Central memory CD8-positive, alpha-beta T cell (primary cell): Measurements from ENCODE around the gene EHMT1.
"Not testable (repeated sequence)": the region's sequence is repeated elsewhere in the genome, so short reads cannot be mapped to it uniquely, and the experiment has no call there.

Experiments used
- ATAC-seq: fragments of 150-1000 bp; cut with Tn5 transposase; replicated peaks from 2 replicates; pipeline ENCODE4 v1.10.0; 2022; ENCODE audit warnings: mild to moderate bottlenecking, moderate FRiP score, moderate number of reproducible peaks; ENCODE audit not compliant: poor library complexity, severe bottlenecking; ENCODE audit errors: extremely low read depth
- DNase-seq, 2 donors: peaks; one replicate each; pipeline ENCODE4 v3.0.0; 2021; ENCODE audit warnings: low spot score in 2 of 2
- H3K27ac Mint-ChIP-seq: one replicate; pipeline ENCODE4 v1.8.0; 2022; ENCODE audit warnings: low read depth, mild to moderate bottlenecking, moderate library complexity, mixed read lengths
- H3K27me3 Mint-ChIP-seq: one replicate; pipeline ENCODE4 v1.8.0; 2022; ENCODE audit warnings: mixed read lengths
- H3K36me3 Mint-ChIP-seq: one replicate; pipeline ENCODE4 v1.8.0; 2022; ENCODE audit warnings: mild to moderate bottlenecking, moderate library complexity, mixed read lengths; ENCODE audit not compliant: insufficient read depth
- H3K4me1 Mint-ChIP-seq: one replicate; pipeline ENCODE4 v1.8.0; 2022; ENCODE audit warnings: mixed read lengths
- H3K4me3 Mint-ChIP-seq: one replicate; pipeline ENCODE4 v1.8.0; 2022; ENCODE audit warnings: mild to moderate bottlenecking, moderate library complexity, mixed read lengths
- H3K9me3 Mint-ChIP-seq: one replicate; pipeline ENCODE4 v1.8.0; 2022; ENCODE audit warnings: mixed read lengths

EHMT1 gene

GRCh38 chr9:137720571-137721110 lies 101.8 kb downstream of the EHMT1 start:
- Mint-ChIP-seq H3K36me3 (peaks cover 49% of the 10 kb centered on the region), H3K9me3 (peaks cover 10% of the 10 kb centered on the region), H3K4me3 (no peak overlapping the region), H3K4me1 (peaks cover 49% of the 10 kb centered on the region), H3K27ac (peak overlapping the region; percentile 89), H3K27me3 (no peaks in the 10 kb centered on the region)
- ATAC-seq (no peak), DNase-seq (no peak)

GRCh38 chr9:137721479-137721878 lies 102.7 kb downstream of the EHMT1 start:
- no peak for ATAC-seq

DNA sequence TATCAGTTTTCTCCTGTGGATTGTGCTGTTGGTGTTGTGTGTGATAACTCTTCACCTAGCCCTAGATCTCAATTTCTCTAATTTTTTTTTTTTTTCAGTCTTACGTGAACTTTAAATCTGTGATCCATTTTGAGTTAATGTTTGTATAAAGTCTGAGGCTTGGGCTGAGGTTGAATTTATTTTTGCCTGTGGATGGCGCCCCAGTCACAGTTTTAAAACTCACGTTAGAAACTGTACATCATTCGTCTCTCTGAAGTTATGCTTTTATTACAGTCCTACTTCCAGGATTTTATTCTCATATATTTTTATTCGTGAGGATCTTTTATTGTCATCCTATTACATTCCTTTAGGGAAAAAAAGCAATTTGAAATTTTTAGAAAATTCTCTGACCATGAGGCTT lies 103.1 kb downstream of the EHMT1 start:
- peaks cover 6% of the 10 kb centered on the region for H3K9me3 Mint-ChIP-seq
- H3K36me3 Mint-ChIP-seq, result peaks cover 45% of the 10 kb centered on the region
- H3K4me1 Mint-ChIP-seq, result peaks cover 58% of the 10 kb centered on the region
- ATAC-seq (no peak), DNase-seq (no peak)
- H3K27ac Mint-ChIP-seq, result peak overlapping the region; percentile 89
- no peaks in the 10 kb centered on the region for H3K27me3 Mint-ChIP-seq
- H3K4me3 Mint-ChIP-seq, result peak overlapping the region; percentile 34

More at GRCh38 chr9:137721479-137721878, 102.7 kb downstream of the EHMT1 start:
- peak overlapping the region; percentile 89 for H3K27ac Mint-ChIP-seq
- peaks cover 6% of the 10 kb centered on the region for H3K9me3 Mint-ChIP-seq
- H3K4me3 Mint-ChIP-seq, result peak overlapping the region; percentile 34
- DNase-seq, result no peak
- H3K27me3 Mint-ChIP-seq, result no peaks in the 10 kb centered on the region
- peaks cover 46% of the 10 kb centered on the region for H3K36me3 Mint-ChIP-seq
- H3K4me1 Mint-ChIP-seq, result peaks cover 54% of the 10 kb centered on the region

GRCh38 chr9:137722481-137722880 lies 103.7 kb downstream of the EHMT1 start:
- Mint-ChIP-seq H3K27ac (peak overlapping the region; percentile 89), H3K4me3 (peak overlapping the region; percentile 34), H3K27me3 (no peaks in the 10 kb centered on the region), H3K9me3 (peaks cover 6% of the 10 kb centered on the region), H3K36me3 (peaks cover 45% of the 10 kb centered on the region), H3K4me1 (peaks cover 61% of the 10 kb centered on the region)
- DNase-seq, result no peak
- ATAC-seq, result peak; percentile 35

GRCh38 chr9:137723356-137723755 lies 104.6 kb downstream of the EHMT1 start:
- not testable (repeated sequence) for H3K9me3 Mint-ChIP-seq, H3K27me3 Mint-ChIP-seq
- DNase-seq, result peak in 1 of 2 donors; percentile 35
- ATAC-seq, result peak; percentile 54
- peak overlapping the region; percentile 37 for H3K4me3 Mint-ChIP-seq
- peaks cover 39% of the 10 kb centered on the region for H3K36me3 Mint-ChIP-seq
- H3K27ac Mint-ChIP-seq, result peak overlapping the region; percentile 89
- H3K4me1 Mint-ChIP-seq, result peaks cover 68% of the 10 kb centered on the region

GRCh38 chr9:137723783-137724445 lies 105.1 kb downstream of the EHMT1 start:
- Mint-ChIP-seq H3K27ac (peak overlapping the region; percentile 89), H3K27me3 (no peaks in the 10 kb centered on the region), H3K9me3 (peaks cover 6% of the 10 kb centered on the region), H3K36me3 (peaks cover 39% of the 10 kb centered on the region), H3K4me3 (peak overlapping the region; percentile 37), H3K4me1 (peaks cover 69% of the 10 kb centered on the region)
- DNase-seq, result no peak
- no peak for ATAC-seq

DNA sequence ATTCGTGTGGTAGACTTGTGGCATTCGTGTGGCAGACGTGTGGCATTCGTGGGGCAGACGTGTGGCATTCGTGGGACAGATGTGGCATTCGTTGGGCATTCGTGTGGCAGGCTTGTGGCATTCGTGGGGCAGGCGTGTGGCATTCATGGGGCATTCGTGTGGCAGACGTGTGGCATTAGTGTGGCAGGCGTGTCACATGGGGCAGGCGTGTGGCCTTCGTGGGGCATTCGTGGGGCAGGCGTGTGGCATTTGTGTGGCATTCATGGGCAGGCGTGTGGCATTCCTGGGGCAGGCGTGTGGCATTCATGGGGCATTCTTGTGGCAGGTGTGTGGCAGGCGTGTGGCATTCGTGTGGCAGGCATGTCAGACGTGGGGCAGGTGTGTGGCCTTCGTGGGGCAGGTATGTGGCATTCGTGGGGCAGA lies 106.0 kb downstream of the EHMT1 start:
- DNase-seq (no peak), ATAC-seq (no peak)
- Mint-ChIP-seq H3K4me3 (no peak overlapping the region), H3K4me1 (peaks cover 72% of the 10 kb centered on the region), H3K27me3 (no peaks in the 10 kb centered on the region), H3K27ac (peak overlapping the region; percentile 89), H3K36me3 (peaks cover 40% of the 10 kb centered on the region), H3K9me3 (peaks cover 6% of the 10 kb centered on the region)

GRCh38 chr9:137725598-137725997 lies 106.8 kb downstream of the EHMT1 start:
- ATAC-seq (no peak), DNase-seq (no peak)
- H3K4me3 Mint-ChIP-seq, result no peak overlapping the region
- H3K4me1 Mint-ChIP-seq, result peaks cover 74% of the 10 kb centered on the region
- no peaks in the 10 kb centered on the region for H3K27me3 Mint-ChIP-seq
- peaks cover 6% of the 10 kb centered on the region for H3K9me3 Mint-ChIP-seq
- no peak overlapping the region for H3K27ac Mint-ChIP-seq
- peaks cover 41% of the 10 kb centered on the region for H3K36me3 Mint-ChIP-seq

- H3K27ac Mint-ChIP-seq, ATAC-seq, H3K27me3 Mint-ChIP-seq, H3K9me3 Mint-ChIP-seq, DNase-seq: not testable (repeated sequence)
- Mint-ChIP-seq H3K36me3 (peaks cover 43% of the 10 kb centered on the region), H3K4me1 (peaks cover 73% of the 10 kb centered on the region), H3K4me3 (peak overlapping the region; percentile 7)
Measured at GRCh38 chr9:137726336-137726735, 107.5 kb downstream of the EHMT1 start.

DNA sequence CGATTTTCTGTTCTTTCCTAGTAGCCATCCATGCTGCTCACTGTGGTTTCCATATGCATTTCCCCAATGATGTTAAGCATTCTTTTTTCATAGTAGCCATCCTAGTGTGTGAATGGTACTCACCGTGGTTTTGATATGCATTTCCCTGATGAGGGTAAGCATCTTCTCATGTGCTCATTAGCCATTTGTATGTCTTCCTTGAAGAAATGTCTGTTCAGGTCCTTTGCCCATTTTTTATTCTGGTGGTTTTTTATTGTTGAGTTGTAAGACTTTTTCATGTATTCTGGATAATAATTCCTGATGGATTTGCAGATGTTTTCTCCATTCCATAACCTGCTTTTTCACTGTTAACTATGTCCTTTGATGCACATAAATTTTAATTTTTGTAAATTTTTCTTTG lies 108.0 kb downstream of the EHMT1 start:
- ATAC-seq, result no peak
- Mint-ChIP-seq H3K27ac (no peak overlapping the region), H3K27me3 (no peaks in the 10 kb centered on the region), H3K4me3 (peak overlapping the region; percentile 7), H3K36me3 (peaks cover 39% of the 10 kb centered on the region), H3K9me3 (peaks cover under 1% of the 10 kb centered on the region), H3K4me1 (peaks cover 69% of the 10 kb centered on the region)
- no peak for DNase-seq

DNA sequence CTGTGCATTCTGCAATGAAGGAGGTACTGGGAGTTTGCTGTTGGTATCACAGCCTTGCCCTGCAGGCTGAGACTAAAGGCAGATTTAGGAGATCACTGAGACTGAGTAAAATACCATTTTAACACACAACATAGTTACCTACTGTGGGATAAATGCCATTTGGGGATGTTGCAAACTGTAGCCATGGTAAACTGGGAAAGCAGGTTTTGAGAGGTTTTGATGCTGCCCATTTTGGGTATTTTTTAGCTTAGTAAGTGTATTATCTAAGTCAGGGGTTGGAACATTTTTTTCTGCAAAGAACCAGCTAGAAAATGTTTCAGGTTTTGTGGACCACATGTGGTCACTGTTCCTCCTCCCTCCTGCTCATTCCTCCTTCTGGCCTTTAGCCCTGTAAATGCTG lies 108.9 kb downstream of the EHMT1 start:
- ATAC-seq (no peak), DNase-seq (no peak)
- Mint-ChIP-seq H3K27ac (no peak overlapping the region), H3K4me3 (no peak overlapping the region), H3K36me3 (peaks cover 31% of the 10 kb centered on the region), H3K27me3 (no peaks in the 10 kb centered on the region), H3K4me1 (peaks cover 59% of the 10 kb centered on the region), H3K9me3 (no peaks in the 10 kb centered on the region)

DNA sequence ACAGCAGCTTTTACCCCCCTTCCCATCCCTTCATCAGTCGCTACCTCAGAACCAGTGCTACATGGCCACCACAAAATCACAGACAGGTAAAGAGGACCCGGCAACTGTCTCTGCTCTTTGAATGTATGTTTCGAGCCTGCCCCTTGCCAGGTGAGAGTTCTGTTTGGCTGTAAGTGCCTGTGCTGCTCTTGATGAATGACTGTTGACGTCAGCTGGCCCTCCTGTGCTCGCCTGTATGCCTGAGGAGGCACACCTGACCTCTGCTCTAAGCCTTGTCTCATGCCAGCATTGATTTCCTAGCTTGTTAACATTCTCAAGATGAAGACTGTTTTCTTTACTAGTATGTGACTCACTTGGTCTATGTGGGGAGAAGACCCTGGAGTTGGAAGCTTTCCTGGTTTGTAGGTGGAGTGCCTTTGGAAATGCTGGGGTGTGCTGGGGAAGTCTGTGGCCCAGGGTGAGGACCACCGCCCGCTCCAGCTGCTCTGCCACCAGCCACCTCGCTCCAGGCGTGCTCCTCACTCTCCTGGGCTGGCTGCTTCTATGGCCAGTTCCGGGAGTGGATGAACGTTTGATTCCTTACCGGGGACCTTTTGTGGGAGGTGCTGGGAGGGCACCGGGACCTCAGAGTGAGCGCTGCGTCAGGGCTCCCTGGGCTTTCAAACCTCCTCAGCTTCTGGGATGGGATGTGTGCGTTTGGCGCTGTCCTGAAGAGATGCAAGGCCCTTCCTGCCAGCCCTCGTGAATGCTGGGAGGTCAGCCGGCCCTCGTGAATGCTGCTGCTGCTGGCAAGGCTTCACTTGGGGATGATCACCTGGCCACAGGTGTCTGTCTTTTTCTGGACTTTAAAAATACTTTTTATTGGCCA lies 109.9 kb downstream of the EHMT1 start:
- Mint-ChIP-seq H3K4me1 (peaks cover 53% of the 10 kb centered on the region), H3K36me3 (peaks cover 32% of the 10 kb centered on the region), H3K27ac (no peak overlapping the region), H3K9me3 (peaks cover under 1% of the 10 kb centered on the region), H3K4me3 (no peak overlapping the region), H3K27me3 (no peaks in the 10 kb centered on the region)
- no peak for DNase-seq
- ATAC-seq, result no peak
